ENCODE data around the gene SERPINE2.
"Not testable (repeated sequence)": the region's sequence is repeated elsewhere in the genome, so short reads cannot be mapped to it uniquely, and the experiment has no call there.

Gene SERPINE2

DNA sequence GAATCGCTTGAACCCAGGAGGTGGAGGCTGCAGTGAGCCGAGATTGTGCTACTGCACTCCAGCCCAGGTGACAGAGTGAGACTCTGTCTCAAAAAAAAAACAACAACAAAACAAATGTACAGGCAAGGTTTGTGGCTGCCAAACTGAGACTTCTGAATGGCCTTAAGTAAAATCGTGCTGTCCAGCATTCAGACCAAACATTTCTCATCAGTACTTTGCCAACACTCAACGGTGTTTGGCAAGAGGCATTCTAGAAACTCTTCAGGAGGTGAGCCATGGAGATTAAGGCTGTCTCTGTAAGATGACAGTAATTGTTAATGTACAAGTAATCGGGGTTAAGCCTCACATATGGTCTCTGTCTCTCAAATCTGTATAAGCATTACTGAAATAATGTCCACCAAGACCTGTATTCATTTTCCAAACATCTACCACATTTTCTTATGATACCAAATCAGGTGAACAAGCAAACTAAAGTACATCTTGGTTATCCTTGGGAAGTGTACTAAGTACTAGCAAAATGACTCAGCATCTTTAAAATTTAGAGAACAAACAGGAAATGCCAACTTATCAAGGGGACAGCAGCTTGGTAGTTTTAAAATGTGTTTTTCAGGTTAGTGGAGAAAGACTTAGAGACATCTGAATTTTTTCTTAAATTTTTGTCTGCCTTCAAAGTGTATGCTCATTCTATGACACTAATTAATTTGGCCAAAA is 29.3 kb downstream of the SERPINE2 start:
- no peak for DNase-seq

DNA sequence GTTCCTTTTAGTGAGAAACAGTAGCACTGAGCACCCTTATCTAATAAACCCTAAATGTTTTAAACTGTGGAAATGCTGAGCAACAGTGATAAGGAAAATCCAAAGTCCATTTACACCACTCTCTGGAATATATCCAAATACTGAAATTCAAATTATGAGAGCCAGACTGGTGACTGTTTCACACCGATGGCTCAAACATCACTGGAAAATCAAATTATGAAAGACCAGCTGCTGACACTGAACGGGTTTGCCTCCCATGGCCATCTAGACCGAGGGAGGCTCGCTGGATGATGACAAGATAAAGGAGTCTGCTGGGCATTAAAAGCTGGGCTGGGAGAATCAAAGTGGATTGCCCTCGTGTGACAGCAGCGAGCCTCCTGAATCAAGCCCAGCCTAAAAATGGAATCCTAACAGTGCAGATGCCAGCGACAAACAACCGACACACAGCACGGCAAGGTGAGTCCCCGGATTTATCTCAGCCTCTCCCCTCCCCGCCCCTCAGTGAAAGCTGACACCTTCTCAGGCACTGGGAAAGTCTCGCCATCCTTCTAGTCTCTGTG is 30.3 kb downstream of the SERPINE2 start:
- no peak for DNase-seq

DNA sequence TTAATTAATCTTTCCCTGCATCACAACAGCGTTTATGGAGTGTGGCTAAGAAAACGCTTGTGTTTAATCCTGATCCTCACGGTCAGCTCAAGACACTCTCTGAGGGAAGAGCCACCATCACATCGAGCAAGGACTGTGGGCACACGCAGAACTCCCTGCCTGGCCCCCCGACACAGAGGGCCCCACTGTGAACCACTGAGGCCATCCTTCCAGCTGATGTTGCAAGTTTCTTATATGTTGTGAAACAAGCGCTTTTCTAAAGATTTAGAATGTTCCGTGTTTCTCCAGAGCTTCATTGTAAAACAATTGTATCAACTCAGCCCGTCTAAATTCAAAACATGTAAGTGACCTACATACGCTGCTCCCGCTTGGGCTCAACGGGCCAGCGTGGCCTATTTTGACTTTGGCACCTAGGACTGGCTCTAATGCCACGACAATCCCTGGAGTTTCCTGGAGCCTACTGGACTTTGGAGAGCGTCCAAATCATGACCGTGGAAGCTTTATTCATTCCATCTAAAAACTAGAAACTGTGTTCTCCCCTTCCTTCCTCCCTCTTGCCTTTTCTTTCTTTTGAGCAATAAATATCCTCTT is 34.9 kb downstream of the SERPINE2 start:
- no peak for DNase-seq

DNA sequence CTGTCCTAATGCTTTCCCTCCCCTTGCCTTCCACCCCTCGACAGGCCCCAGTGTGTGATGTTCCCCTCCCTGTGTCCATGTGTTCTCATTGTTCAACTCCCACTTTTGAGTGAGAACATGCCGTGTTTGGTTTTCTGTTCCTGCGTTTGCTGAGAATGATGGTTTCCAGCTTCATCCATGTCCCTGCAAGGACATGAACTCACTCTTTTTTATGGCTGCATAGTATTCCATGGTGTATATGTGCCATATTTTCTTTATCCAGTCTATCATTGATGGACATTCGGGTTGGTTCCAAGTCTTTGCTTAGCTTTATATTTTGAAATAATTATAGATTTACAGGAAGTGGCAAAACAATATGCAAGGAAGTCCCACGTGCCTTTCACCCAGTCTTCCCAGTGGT is 38.4 kb downstream of the SERPINE2 start:
- DNase-seq, result not testable (repeated sequence)

DNA sequence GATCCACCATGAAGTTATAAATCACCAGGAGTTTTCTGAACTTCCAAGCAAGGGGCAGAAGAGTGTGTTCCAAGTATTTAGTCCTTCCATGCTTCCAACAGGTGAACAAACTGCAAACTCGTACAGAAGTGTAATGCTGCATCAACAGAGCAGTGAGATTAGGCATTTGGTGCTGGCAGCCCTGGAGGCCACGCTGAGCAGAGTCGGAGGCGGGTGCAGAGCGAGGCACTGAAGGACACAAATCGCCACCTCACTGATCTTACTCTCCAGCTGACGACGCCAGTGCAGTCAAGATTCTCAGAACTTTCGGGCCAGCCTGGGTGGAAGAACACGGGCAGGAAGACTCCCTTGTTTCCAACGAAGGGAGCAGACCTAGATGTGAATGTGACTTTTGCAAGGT is 39.2 kb downstream of the SERPINE2 start:
- no peak for DNase-seq

DNA sequence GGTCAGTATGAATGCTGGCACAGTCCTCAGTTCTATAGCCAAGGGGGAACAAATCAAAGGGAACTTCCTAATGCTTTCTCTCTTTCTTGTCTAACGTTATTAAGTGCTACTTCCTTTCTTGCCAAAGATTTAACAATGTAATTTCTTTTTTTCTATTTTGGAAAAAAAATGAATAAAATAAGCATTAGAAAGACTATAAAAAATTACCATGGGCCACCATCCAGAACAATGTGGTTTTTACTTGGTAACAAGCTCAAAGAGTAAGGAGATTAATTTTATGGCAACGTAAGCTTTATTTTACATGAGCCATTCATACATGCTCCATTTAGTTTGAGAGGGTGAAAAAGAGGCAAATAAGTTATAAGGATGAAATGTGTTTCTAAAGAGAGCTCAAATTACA is 40.1 kb downstream of the SERPINE2 start:
- DNase-seq, result no peak

DNA sequence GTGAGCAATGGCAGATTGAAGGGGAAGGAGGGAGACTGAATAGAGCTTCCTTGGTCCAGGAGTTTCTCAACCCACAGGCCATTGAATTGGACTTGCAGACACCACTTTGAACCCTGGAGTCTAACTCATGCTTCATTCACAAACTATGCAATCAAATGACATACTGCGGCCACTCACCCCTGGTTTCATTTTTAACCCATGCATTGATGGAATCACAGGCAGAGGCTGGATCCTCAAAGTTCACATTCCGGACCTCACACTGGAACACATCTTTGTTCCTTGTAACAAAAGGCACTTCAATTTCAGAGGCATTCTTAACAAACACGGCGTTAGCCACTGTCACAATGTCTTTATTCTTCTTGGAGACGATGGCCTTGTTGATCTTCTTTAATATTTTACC is 41.1 kb downstream of the SERPINE2 start:
- DNase-seq, result no peak

DNA sequence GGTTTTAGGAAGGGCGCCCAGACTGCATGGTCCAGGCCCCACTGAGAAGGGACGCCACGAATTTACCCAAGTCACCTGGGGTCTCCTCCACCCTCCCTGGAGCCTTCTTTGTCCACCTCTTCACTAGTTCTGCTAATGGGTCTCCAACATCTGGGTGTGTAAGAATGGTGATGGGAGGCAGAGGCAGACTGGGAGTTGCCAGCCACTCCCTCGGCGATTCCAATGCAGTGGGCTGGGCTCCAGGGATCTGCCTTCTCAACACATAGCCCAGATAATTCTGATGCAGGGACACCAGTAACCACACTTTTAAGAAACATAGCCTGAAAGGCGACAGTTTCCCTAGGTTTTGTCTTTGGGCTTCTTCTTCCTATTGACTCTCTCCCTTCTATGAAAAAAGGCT is 42.7 kb downstream of the SERPINE2 start:
- no peak for DNase-seq

DNA sequence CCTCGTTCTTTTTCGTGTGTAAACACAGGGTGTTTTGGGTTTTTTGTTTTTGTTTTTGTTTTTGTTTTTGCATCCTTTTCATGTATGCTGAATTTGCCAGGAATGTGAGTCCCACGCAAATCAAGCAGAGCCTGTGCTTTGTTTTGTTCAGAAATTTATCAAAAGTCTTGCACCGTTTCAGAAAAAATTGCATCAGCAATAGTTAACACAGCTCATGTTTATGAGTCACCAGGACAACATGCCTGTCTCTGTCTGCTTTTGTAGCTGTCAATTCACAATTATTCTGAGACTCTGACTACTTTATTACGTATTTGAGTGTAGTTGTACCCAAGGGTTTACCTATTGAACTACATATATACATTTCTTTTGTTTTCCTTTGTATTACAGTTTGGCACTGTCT is 43.5 kb downstream of the SERPINE2 start:
- DNase-seq, result no peak

DNA sequence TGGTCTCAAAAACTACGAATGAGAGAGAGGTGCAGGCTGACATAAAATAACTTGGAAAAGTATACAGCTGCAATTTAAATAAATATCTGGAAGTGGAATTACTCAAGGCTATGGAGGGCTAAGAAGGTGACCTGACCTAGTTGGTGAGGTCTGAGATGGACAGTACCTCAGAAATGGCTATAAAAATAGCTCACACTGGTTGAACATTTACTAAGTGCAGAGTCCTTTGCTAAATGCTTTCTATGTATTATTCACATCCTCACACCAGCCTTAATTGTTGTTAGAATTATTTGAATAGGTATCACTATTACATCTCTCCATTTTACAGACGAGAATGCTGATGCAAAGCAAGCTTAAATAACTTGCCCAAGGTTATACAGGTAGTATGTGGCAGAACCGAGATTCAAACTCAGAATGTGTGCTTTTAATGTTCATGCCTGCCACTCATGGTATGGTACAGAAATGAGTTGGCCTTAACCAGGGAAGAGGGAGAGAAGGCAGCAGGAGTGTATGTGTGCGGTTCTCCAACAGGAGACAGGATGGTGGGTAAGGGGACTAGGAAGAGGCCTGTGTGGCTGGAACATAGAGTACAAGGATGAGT is 44.4 kb downstream of the SERPINE2 start:
- no peak for DNase-seq

DNA sequence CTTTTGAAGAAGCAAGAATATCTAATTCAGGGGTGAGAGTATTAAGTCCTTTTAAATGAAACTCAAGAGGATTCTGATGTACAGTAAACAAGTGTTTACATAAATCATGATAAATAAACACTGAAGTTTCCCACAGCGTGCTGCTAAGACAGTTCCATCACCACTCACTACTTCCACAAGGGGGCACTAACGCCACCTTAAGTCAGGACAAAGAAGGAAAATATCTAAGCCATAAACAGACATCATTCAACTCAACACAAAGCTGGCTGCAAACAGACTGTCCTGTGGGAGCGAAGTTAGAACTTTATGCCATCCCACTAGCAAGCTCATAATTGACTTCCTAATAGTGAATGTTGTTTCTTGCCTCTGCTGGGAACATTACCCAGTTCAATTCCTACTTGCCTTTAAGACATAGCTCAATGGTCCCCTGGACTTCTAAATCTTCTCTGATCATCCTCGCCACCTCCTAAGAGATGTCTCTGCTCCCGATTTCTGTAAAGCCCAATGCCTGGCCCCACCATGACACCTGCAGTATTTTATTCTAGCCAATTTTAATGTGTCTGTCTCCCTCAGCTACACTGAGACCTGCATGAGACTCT is 45.4 kb downstream of the SERPINE2 start:
- peak; percentile 68 for DNase-seq

DNA sequence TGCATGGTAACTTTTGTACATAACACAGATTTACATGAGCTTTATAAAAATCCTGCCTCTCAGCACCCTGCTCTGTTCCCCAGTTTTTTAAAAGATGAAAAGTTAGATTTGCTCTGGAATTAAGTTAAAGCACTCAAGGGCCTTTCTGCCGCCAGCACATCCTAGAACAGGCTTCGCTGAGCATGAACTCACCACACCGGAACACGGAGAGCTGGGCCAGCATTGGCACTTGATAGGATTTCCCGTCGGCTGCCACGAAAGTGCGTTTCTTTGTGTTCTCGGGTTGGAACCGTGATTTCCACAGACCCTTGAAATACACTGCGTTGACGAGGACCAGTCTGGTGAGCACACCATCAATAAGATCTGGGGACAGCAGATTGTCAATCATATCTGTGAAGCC is 47.5 kb downstream of the SERPINE2 start:
- DNase-seq, result no peak

DNA sequence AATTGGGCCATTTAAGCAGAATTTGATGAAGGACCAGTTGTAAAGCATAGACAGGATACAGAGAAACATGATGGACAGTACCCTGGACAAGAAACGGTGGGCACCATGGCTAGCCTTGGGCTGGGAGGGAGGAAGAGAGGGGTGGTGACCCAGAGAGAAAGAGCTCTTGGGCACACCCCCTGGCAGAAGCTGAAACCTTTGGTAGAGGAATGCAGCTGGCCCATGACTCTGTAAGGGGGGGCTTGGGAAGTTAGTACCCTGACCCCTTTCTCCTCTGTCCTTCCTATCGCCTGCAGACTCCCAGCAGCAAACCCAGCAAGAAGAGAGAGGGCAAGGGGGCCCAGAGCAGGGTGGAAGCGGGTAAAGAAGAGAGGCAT is 49.2 kb downstream of the SERPINE2 start:
- DNase-seq, result no peak

DNA sequence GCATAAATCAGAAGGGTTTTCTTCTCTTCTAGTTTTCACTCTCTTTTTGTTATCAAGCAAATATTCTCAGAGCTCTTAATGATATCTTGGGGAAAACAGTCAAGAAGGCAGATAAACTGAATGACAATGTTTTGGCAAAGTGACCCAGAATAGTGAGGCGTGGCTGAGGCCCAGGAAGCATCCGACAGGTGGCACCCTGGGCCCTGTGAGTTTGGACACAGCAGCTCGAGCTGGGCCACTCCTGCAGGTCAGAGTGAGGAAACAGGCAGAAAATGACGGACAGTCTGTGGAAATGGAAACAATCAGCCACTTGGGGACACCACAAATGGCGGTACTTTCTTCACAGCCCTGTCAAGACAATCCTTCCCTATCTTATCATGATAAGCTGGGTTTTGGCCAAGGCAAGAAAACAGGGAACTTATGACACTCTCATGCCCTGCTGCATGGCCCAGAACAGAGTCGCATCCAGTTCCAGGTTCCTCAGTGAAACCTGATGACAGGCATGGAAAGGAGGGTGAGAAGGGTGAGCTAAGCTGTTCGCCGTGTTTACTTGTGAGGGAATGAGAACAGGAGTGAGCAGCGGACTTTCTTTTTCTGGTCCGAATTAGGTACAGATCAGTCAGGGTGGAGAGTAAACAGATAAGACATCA is 49.8 kb downstream of the SERPINE2 start:
- no peak for DNase-seq

DNA sequence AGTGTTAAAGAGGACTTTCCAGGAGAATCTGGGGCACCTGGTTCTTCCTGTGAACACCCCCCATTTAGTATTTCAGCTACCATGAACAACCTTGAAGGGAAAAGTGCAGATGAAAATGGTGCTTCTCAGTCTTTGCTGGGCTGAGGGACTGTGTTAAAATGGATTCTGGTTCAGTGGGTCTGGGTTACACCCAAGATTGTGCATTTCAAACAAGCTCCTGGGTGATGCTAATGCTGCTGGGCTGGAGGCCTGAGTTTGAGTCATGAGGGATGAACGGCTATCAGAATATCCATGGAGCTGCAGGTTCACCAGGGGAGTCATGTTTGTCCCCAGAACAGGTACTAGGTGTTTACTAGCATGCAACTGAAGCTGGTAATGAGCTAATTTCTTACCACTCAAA is 57.8 kb downstream of the SERPINE2 start:
- DNase-seq, result no peak

DNA sequence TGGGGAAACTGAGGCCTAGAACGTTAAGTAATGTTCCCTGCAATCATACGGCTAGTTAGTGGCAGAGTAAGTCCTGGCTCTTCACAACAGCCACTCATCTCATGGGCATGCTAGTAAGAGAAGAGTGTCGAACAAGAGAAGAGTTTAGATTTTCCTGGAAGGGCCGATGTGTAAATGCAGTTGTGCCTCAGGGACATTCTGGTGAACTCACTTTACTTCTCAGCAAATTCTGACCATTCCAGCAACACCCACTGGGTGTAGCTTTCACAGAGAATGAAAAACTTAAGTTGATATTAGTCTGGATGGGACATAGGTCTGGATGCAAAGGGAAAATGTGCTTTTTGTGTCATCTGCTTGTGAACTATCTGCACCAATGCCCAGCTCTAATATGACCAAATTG is 58.3 kb downstream of the SERPINE2 start:
- no peak for DNase-seq

DNA sequence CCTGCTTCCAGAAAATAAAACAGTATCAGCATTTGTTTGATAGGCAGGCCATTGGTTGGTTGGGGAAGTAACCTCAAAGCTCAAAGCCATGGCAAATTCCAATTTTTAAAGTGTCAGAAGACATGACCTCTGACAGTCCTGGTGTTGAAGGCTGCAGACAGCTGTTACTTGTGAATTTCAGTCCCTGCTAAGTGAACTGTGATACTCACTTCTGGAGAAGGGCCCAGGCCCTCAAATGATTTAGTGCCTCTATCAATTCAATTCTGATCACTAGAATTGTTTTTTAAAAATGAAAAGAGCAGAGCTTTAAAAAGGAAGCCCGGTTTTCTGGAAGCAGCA is 58.7 kb downstream of the SERPINE2 start:
- no peak for DNase-seq

DNA sequence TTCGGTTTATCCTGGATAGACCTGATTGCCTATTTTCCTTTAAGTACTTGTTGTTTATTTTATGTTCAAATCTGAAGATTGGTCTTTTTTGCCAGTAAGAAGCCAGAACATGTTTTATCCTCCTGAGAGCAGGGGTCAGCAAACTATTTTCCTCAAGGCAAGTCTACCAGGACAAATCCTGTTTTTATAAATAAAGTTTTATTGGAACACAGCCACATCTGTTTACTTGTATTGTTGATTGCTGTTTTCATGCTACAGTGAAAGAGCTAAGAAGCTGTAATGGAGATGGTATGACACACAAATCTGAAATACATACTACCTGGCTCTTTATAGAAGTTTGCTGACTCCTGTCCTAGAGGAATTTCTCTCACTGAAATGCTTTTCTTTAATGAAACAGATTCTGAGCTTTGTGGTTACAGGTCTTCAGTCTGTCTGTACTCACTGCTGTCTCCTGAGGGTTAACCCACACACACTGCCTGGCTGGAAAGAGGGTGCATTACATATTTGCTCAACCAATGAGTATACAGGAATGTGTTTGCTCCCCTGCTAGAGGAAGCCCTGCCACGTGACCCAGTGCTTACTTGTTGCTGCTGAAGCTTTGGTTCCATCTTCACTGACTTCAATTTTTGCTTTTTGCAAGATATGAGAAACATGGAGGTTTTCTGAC is 59.2 kb downstream of the SERPINE2 start:
- DNase-seq, result no peak

DNA sequence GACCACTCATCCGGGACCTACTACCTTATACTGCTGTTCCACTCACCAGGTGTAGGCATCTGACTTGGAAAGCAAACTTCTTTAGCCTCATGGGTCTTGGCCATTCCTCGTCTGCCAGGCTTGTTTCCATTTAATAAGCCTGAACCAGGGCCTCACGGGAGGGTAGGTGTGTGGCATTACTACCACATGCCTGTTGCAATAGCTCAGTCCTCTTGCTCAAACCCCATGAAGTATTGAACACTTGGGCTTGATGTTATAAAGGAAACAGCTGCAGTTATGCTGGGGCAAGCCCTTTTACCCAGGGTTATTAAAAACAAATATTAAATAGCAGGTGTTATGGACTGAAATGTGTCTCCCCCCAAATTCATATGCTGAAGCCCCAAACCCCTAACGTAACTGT is 60.6 kb downstream of the SERPINE2 start:
- no peak for DNase-seq

DNA sequence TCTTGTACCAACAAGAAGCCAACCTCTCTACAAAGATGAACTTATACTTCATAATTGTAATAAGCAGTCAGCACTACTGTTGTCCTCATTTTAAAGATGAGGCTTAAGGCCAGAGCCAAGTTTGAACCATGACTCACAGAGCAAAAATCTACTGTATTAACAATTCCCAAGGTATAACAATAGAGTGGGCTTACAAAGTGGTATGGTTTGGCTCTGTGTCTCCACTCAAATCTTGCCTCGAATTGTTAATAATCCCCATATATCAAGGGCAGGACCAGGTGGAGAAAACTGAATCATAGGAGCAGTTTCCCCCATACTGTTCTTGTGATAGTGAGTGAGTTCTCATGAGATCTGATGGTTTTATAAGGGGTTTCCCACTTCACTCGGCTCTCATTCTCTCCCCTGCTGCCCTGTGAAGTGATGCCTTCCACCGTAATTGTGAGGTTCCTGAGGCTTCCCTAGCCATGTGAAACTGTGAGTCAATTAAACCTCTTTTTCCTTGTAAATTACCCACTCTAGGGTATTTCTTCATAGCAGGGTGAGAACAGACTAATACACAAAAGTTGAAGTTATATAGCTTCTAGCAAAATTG is 62.4 kb downstream of the SERPINE2 start:
- DNase-seq, result no peak

DNA sequence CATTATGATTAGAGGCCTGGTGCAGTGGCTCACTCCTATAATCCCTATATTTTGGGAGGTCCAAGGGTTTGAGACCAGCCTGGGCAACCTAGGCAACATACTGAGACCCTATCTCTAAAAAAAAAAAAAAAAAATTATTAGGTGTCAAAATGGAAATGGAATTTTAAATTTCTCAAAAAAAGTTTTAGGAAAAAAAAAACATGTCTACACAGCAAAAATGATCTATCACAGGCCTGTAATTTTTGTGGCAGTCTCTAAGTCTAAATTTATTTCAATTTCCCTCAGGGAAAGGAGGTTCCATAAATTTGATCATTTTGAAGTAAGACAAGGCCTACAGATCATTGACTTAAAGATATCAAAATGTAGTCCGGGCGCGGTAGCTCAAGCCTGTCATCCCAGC is 65.5 kb downstream of the SERPINE2 start:
- no peak for DNase-seq

DNA sequence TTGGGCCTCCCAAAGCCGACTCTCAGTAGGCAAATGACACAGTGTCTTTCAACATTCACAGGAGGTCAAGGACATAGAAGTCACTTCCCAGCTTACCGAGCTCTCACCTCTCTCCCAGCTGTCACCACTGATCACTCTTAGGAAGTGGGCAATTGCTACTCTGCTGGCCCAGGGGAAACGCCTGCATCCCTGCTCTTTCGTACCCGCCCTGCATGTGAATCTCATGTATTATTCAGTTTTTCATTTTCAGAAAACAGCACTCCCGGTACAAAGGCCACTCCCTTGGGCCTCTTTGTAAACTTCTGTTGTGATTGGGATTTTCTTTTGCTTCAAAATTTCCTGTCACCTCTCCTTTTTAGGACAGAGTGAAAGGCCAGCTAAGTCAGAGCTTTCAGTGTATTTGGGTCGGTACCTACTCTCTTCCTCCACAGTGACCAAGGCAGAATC is 66.4 kb downstream of the SERPINE2 start:
- no peak for DNase-seq

DNA sequence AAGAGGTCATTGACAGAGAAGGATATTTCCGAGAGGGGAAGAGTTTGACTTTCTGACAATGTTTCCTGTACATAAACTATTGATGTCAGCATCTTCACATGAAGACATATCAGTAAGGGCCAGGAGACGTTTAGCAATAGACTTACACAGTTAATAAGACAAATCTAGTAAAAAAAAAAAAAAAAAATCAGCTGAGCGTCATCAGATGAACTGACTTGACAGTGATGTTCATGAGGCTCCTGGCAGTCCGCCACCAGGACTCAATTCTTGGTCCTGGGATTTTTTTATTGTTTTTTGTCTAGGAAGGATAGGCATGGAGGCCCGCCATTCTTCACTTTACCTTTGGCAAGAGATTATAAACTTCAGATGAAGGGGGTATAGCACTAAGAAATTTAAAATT is 67.4 kb downstream of the SERPINE2 start:
- no peak for DNase-seq

All from NCI-H345 (cell line).